Activated CD8-positive, alpha-beta memory T cell treated with anti-CD3 and anti-CD28 coated beads for 24 hours (primary cell): Measurements from ENCODE around the gene SETD3.
A peak's percentile ranks its signal among the peaks of the same experiment; 100 is the strongest.

ENCODE experiments used
- DNase-seq: peaks from one replicate; pipeline ENCODE4 v3.0.0-alpha.2; 2020

The SETD3 gene

GRCh38 chr14:99481745-99482099, 1.1 kb upstream of the SETD3 start:
- DNase-seq: no peak

GRCh38 chr14:99480917-99481744, 472 bp upstream of the SETD3 start, which contains the start of gene CCNK:
Gene CCNK, plus strand, starts transcription at chr14:99481409. Its CDS starts 11,269 bp downstream, at chr14:99492678.
- DNase-seq: peak; percentile 100

GRCh38 chr14:99479160-99479905, 1.3 kb downstream of the SETD3 start:
- no peak for DNase-seq

GRCh38 chr14:99478128-99478527, 2.5 kb downstream of the SETD3 start:
- DNase-seq: no peak

GRCh38 chr14:99476864-99477263, 3.8 kb downstream of the SETD3 start:
- DNase-seq: no peak

- no peak for DNase-seq
Measured at GRCh38 chr14:99475660-99476059, 5.0 kb downstream of the SETD3 start.

- DNase-seq: no peak
Measured at GRCh38 chr14:99475179-99475578, 5.5 kb downstream of the SETD3 start.

GRCh38 chr14:99473458-99473857, 7.2 kb downstream of the SETD3 start:
- no peak for DNase-seq

- no peak for DNase-seq
Measured at GRCh38 chr14:99472937-99473336, 7.7 kb downstream of the SETD3 start.

GRCh38 chr14:99471731-99472130, 8.9 kb downstream of the SETD3 start:
- no peak for DNase-seq

GRCh38 chr14:99468836-99469592, 11.6 kb downstream of the SETD3 start:
- DNase-seq: no peak

GRCh38 chr14:99468081-99468480, 12.6 kb downstream of the SETD3 start:
- DNase-seq: no peak

GRCh38 chr14:99467336-99468078, 13.2 kb downstream of the SETD3 start:
- no peak for DNase-seq

- DNase-seq: no peak
Measured at GRCh38 chr14:99466758-99467157, 13.9 kb downstream of the SETD3 start.

- no peak for DNase-seq
Measured at GRCh38 chr14:99465288-99465687, 15.4 kb downstream of the SETD3 start.

GRCh38 chr14:99463974-99464373, 16.7 kb downstream of the SETD3 start:
- DNase-seq: no peak

GRCh38 chr14:99462210-99462609, 18.4 kb downstream of the SETD3 start:
- DNase-seq: no peak

- DNase-seq: no peak
Measured at GRCh38 chr14:99461411-99462085, 19.1 kb downstream of the SETD3 start.

- no peak for DNase-seq
Measured at GRCh38 chr14:99460793-99461192, 19.9 kb downstream of the SETD3 start.

GRCh38 chr14:99459481-99460100, 21.1 kb downstream of the SETD3 start:
- DNase-seq: no peak

GRCh38 chr14:99454246-99454645, 26.4 kb downstream of the SETD3 start:
- DNase-seq: no peak

GRCh38 chr14:99452968-99453367, 27.7 kb downstream of the SETD3 start:
- no peak for DNase-seq
